NT2/D1 (cell line): ENCODE measurements around the gene RHCG.

ENCODE experiments used
- DNase-seq: peaks from one replicate; pipeline ENCODE4 v3.0.0-alpha.2; 2011; ENCODE audit warnings: low read depth, low spot score
- H3K27me3 ChIP-seq: 2 replicates; pipeline ENCODE4 v1.6.0; 2011; ENCODE audit warnings: mild to moderate bottlenecking; ENCODE audit not compliant: insufficient read length, insufficient read depth
- H3K36me3 ChIP-seq: 2 replicates; pipeline ENCODE4 v1.6.1; 2011; ENCODE audit warnings: mild to moderate bottlenecking, low read length, mixed read lengths; ENCODE audit not compliant: insufficient read depth, insufficient read length
- H3K4me1 ChIP-seq: 2 replicates; pipeline ENCODE4 v1.5.1; 2011; ENCODE audit not compliant: insufficient read depth, insufficient read length
- H3K4me3 ChIP-seq: 2 replicates; pipeline ENCODE4 v1.5.1; 2011; ENCODE audit warnings: low read depth; ENCODE audit not compliant: insufficient read length
- H3K9ac ChIP-seq: 2 replicates; pipeline ENCODE4 v1.6.0; 2011; ENCODE audit warnings: low read depth; ENCODE audit not compliant: insufficient read length
- H3K9me3 ChIP-seq: 2 replicates; pipeline ENCODE4 v1.5.1; 2011; ENCODE audit warnings: mild to moderate bottlenecking, low read length; ENCODE audit not compliant: insufficient read depth
- SUZ12 ChIP-seq: IDR thresholded peaks from 2 replicates; pipeline ENCODE4 v1.6.1; 2011; ENCODE audit not compliant: insufficient read length, insufficient read depth; ENCODE audit errors: extremely low read depth
- YY1 ChIP-seq: IDR thresholded peaks from 2 replicates; pipeline ENCODE4 v1.6.1; 2011; ENCODE audit not compliant: insufficient read length, insufficient read depth
- ZNF274 ChIP-seq: IDR thresholded peaks from 2 replicates; pipeline ENCODE4 v1.6.1; 2011; ENCODE audit warnings: mild to moderate bottlenecking, low read depth, low read length

RHCG gene

GRCh38 chr15:89530976-89531375 lies 34.6 kb upstream of the RHCG start:
- H3K4me3 ChIP-seq, result no peak overlapping the region

GRCh38 chr15:89528757-89529352 lies 32.5 kb upstream of the RHCG start:
- no peaks in the 10 kb centered on the region for H3K9me3 ChIP-seq
- H3K4me3 ChIP-seq, result no peak overlapping the region
- H3K36me3 ChIP-seq, result no peaks in the 10 kb centered on the region
- H3K9ac ChIP-seq, result no peak overlapping the region
- DNase-seq, result no peak
- TF ChIP-seq SUZ12 (no peak), ZNF274 (no peak), YY1 (no peak)
- no peaks in the 10 kb centered on the region for H3K27me3 ChIP-seq
- peaks cover 5% of the 10 kb centered on the region for H3K4me1 ChIP-seq

More at GRCh38 chr15:89530976-89531375, 34.6 kb upstream of the RHCG start:
- DNase-seq, result no peak
- Histone ChIP-seq H3K9ac (no peak overlapping the region), H3K4me1 (peaks cover 5% of the 10 kb centered on the region), H3K36me3 (no peaks in the 10 kb centered on the region), H3K27me3 (no peaks in the 10 kb centered on the region), H3K9me3 (no peaks in the 10 kb centered on the region)
- TF ChIP-seq YY1 (no peak), SUZ12 (no peak), ZNF274 (no peak)

GRCh38 chr15:89526601-89527441 lies 30.4 kb upstream of the RHCG start:
- H3K4me3 ChIP-seq, result no peak overlapping the region
- DNase-seq, result no peak
- peaks cover 5% of the 10 kb centered on the region for H3K4me1 ChIP-seq
- no peaks in the 10 kb centered on the region for H3K36me3 ChIP-seq
- no peak for TF ChIP-seq ZNF274
- no peak for TF ChIP-seq SUZ12
- no peak for TF ChIP-seq YY1
- no peaks in the 10 kb centered on the region for H3K9me3 ChIP-seq
- H3K27me3 ChIP-seq, result no peaks in the 10 kb centered on the region
- H3K9ac ChIP-seq, result no peak overlapping the region

- no peaks in the 10 kb centered on the region for H3K9me3 ChIP-seq
- no peak overlapping the region for H3K4me3 ChIP-seq
- H3K36me3 ChIP-seq, result no peaks in the 10 kb centered on the region
- H3K4me1 ChIP-seq, result peaks cover 5% of the 10 kb centered on the region
- H3K9ac ChIP-seq, result no peak overlapping the region
- TF ChIP-seq SUZ12 (no peak), YY1 (no peak), ZNF274 (no peak)
- H3K27me3 ChIP-seq, result no peaks in the 10 kb centered on the region
- no peak for DNase-seq
Measured at GRCh38 chr15:89526181-89526580, 29.8 kb upstream of the RHCG start.

- peaks cover 5% of the 10 kb centered on the region for H3K4me1 ChIP-seq
- no peak for DNase-seq
- no peak overlapping the region for H3K4me3 ChIP-seq
- no peaks in the 10 kb centered on the region for H3K36me3 ChIP-seq
- no peak for TF ChIP-seq YY1
- TF ChIP-seq SUZ12, result no peak
- no peak for TF ChIP-seq ZNF274
- H3K9ac ChIP-seq, result no peak overlapping the region
- H3K9me3 ChIP-seq, result peaks cover 6% of the 10 kb centered on the region; the same call in 1 of the 2 replicates
- H3K27me3 ChIP-seq, result no peaks in the 10 kb centered on the region
Measured at GRCh38 chr15:89524184-89524583, 27.8 kb upstream of the RHCG start.

- peaks cover 6% of the 10 kb centered on the region; the same call in 1 of the 2 replicates for H3K9me3 ChIP-seq
- peaks cover 2% of the 10 kb centered on the region for H3K4me1 ChIP-seq
- no peak for TF ChIP-seq ZNF274
- no peak for TF ChIP-seq YY1
- no peak for TF ChIP-seq SUZ12
- no peak for DNase-seq
- no peaks in the 10 kb centered on the region for H3K36me3 ChIP-seq
- no peaks in the 10 kb centered on the region for H3K27me3 ChIP-seq
- no peak overlapping the region for H3K4me3 ChIP-seq
- no peak overlapping the region for H3K9ac ChIP-seq
Measured at GRCh38 chr15:89523101-89523500, 26.7 kb upstream of the RHCG start.

- TF ChIP-seq SUZ12, result no peak
- no peak for TF ChIP-seq ZNF274
Measured at GRCh38 chr15:89521605-89522004, 25.2 kb upstream of the RHCG start.

More at GRCh38 chr15:89521605-89522004, 25.2 kb upstream of the RHCG start:
- no peak for DNase-seq
- Histone ChIP-seq H3K4me3 (no peak overlapping the region), H3K4me1 (no peaks in the 10 kb centered on the region), H3K9me3 (peaks cover 6% of the 10 kb centered on the region; the same call in 1 of the 2 replicates), H3K9ac (no peak overlapping the region), H3K36me3 (no peaks in the 10 kb centered on the region), H3K27me3 (no peaks in the 10 kb centered on the region)
